Measurements from ENCODE around the gene CSTB. TPM values are rescaled to one million over a fixed set of nuclear protein-coding genes. Genes with fewer than 3 reads are reported as not detected.
A peak's percentile ranks its signal among the peaks of the same experiment; 100 is the strongest.

Gene CSTB
- total and polyA plus RNA-seq, 4 donors = 3.8 to 62.4 (median 33.7) TPM

- TF ChIP-seq ATF3 (IDR thresholded peaks at IDR 0.05) (no peak), GABPA (IDR thresholded peaks at IDR 0.05 in 1 of 2, conservative IDR thresholded peaks at IDR 0.05 in 1 of 2) (no peak), HNF4A (conservative IDR thresholded peaks at IDR 0.05) (peak; percentile 45 to 60), HNF4G (IDR thresholded peaks at IDR 0.05) (no peak), MAX (IDR thresholded peaks at IDR 0.05) (no peak), RXRA (IDR thresholded peaks at IDR 0.05) (peak; percentile 55 to 80), TAF1 (conservative IDR thresholded peaks at IDR 0.05) (no peak), CTCF (IDR thresholded peaks at IDR 0.05; ENCODE audit: low read depth, low read length, missing input control) (peak; percentile 98), RAD21 (IDR thresholded peaks at IDR 0.05) (peak; percentile 98 to 99), SP1 (IDR thresholded peaks at IDR 0.05) (peak; percentile 24)
These were observed 34.6 kb upstream of the CSTB start (continued) for GRCh38 chr21:43810505-43811261.

- H3K4me3 ChIP-seq (ENCODE audit: low read depth in 1 of 3, low read length in 3 of 3) = no peak overlapping the region
- no peak for TF ChIP-seq EGR1 (IDR thresholded peaks at IDR 0.05; ENCODE audit: low read depth in 2 of 2)
- no peaks in the 10 kb centered on the region for H3K27me3 ChIP-seq (ENCODE audit: control insufficient read depth in 4 of 4, insufficient read depth in 4 of 4, low read length in 3 of 4)
- no peaks in the 10 kb centered on the region for H3K9me3 ChIP-seq (ENCODE audit: control insufficient read depth in 4 of 4, low read length in 3 of 4)
- peak overlapping the region in 1 of 2 donors; percentile 6 for H3K27ac ChIP-seq (ENCODE audit: low read depth in 1 of 2, low read length in 2 of 2)
- no peak overlapping the region for H3K9ac ChIP-seq (ENCODE audit: low read depth in 1 of 2, low read length in 2 of 2)
- peaks cover 12 to 52% (median 34%) of the 10 kb centered on the region in 4 donors for H3K4me1 ChIP-seq (ENCODE audit: control insufficient read depth in 4 of 4, insufficient read depth in 4 of 4, low read length in 3 of 4)
- H3K36me3 ChIP-seq (ENCODE audit: control insufficient read depth in 4 of 4, insufficient read depth in 3 of 4, low read depth in 1 of 4, low read length in 3 of 4) = peaks cover 0 to 2% (median 0%) of the 10 kb centered on the region in 4 donors
- 66% methylated on average over 26 of the region's 26 CpGs for whole genome bisulfite sequencing
- DNase-seq (ENCODE audit: low spot score) = no peak
These were observed 33.9 kb upstream of the CSTB start for GRCh38 chr21:43809853-43810504.

GRCh38 chr21:43809346-43809799 is 33.3 kb upstream of the CSTB start:
- peak overlapping the region in 1 of 2 donors; percentile 6 for H3K27ac ChIP-seq (ENCODE audit: low read depth in 1 of 2, low read length in 2 of 2)
- no peak for TF ChIP-seq FOXA1 (IDR thresholded peaks at IDR 0.05)
- no peak for TF ChIP-seq YY1 (IDR thresholded peaks at IDR 0.05)
- no peak for TF ChIP-seq EGR1 (IDR thresholded peaks at IDR 0.05; ENCODE audit: low read depth in 2 of 2)
- TF ChIP-seq MAX (IDR thresholded peaks at IDR 0.05) = no peak
- no peak for TF ChIP-seq ATF3 (IDR thresholded peaks at IDR 0.05)
- TF ChIP-seq GABPA (IDR thresholded peaks at IDR 0.05 in 1 of 2, conservative IDR thresholded peaks at IDR 0.05 in 1 of 2) = no peak
- TF ChIP-seq RAD21 (IDR thresholded peaks at IDR 0.05) = no peak
- no peak for TF ChIP-seq TAF1 (conservative IDR thresholded peaks at IDR 0.05)
- no peak for TF ChIP-seq NR2F2 (IDR thresholded peaks at IDR 0.05)
- no peak for TF ChIP-seq JUND (IDR thresholded peaks at IDR 0.05)
- TF ChIP-seq HNF4G (IDR thresholded peaks at IDR 0.05) = no peak
- TF ChIP-seq SP1 (IDR thresholded peaks at IDR 0.05) = peak; percentile 40
- TF ChIP-seq HNF4A (conservative IDR thresholded peaks at IDR 0.05) = peak; percentile 16 to 46
- no peak for TF ChIP-seq REST (IDR thresholded peaks at IDR 0.05)
- TF ChIP-seq CTCF (IDR thresholded peaks at IDR 0.05; ENCODE audit: low read depth, low read length, missing input control) = no peak

More at GRCh38 chr21:43809346-43809799, 33.3 kb upstream of the CSTB start:
- Histone ChIP-seq H3K4me3 (ENCODE audit: low read depth in 1 of 3, low read length in 3 of 3) (no peak overlapping the region), H3K27me3 (ENCODE audit: control insufficient read depth in 4 of 4, insufficient read depth in 4 of 4, low read length in 3 of 4) (no peaks in the 10 kb centered on the region), H3K9me3 (ENCODE audit: control insufficient read depth in 4 of 4, low read length in 3 of 4) (no peaks in the 10 kb centered on the region), H3K4me1 (ENCODE audit: control insufficient read depth in 4 of 4, insufficient read depth in 4 of 4, low read length in 3 of 4) (peaks cover 12 to 47% (median 34%) of the 10 kb centered on the region in 4 donors), H3K9ac (ENCODE audit: low read depth in 1 of 2, low read length in 2 of 2) (no peak overlapping the region), H3K36me3 (ENCODE audit: control insufficient read depth in 4 of 4, insufficient read depth in 3 of 4, low read depth in 1 of 4, low read length in 3 of 4) (peaks cover 0 to 2% (median under 1%) of the 10 kb centered on the region in 4 donors)
- WGBS = 52% methylated on average over 16 of the region's 16 CpGs
- no peak for DNase-seq (ENCODE audit: low spot score)
